Muscle of leg (tissue), 11 donors: ENCODE measurements around the gene MICU1. TPM values are rescaled to one million over a fixed set of nuclear protein-coding genes. Genes with fewer than 3 reads are reported as not detected.
A peak's percentile ranks its signal among the peaks of the same experiment; 100 is the strongest.

ENCODE experiments used
- DNase-seq: peaks from one replicate; pipeline ENCODE4 v3.0.0; 2013
- H3K27ac ChIP-seq: one replicate; pipeline ENCODE4 v1.5.1; 2013; ENCODE audit warnings: mild to moderate bottlenecking, low read length, control low read depth
- H3K27me3 ChIP-seq: one replicate; pipeline ENCODE4 v1.6.1; 2013; ENCODE audit warnings: low read length; ENCODE audit not compliant: control insufficient read depth, insufficient read depth
- H3K36me3 ChIP-seq: one replicate; pipeline ENCODE4 v1.6.1; 2013; ENCODE audit warnings: low read length; ENCODE audit not compliant: control insufficient read depth, insufficient read depth
- H3K4me1 ChIP-seq: one replicate; pipeline ENCODE4 v1.6.1; 2013; ENCODE audit warnings: low read length; ENCODE audit not compliant: control insufficient read depth, insufficient read depth
- H3K4me3 ChIP-seq: one replicate; pipeline ENCODE4 v1.5.1; 2013; ENCODE audit warnings: low read length, control low read depth
- H3K9me3 ChIP-seq: replicated peaks from 2 replicates; pipeline ENCODE4 v1.6.1; 2013; ENCODE audit warnings: low read depth, low read length; ENCODE audit not compliant: control insufficient read depth
- WGBS: methylation state at CpG from one replicate; pipeline ENCODE4 v1.1.5; 2013; ENCODE audit warnings: missing lambda C conversion rate; ENCODE audit not compliant: insufficient coverage; 5-methylcytosine and 5-hydroxymethylcytosine counted together
- polyA plus RNA-seq, 8 donors: library from polyadenylated mRNA; unstranded; fragments of 120-200 nt; gene quantifications; one replicate each; pipeline versions ENCODE4 v1.2.1 to v1.2.3, GENCODE V29; 2013; ENCODE audit warnings: inconsistent platforms in 1 of 8, low replicate concordance in 1 of 8; ENCODE audit not compliant: insufficient read length in 8 of 8, insufficient read depth in 1 of 8
- total RNA-seq: library from RNA; stranded (reverse); fragments of 120-200 nt; gene quantifications from one replicate; pipeline ENCODE4 v1.2.4, GENCODE V29; 2013

MICU1 gene
- total and polyA plus RNA-seq, 9 donors, result 67.7 to 129 (median 81.6) TPM

GRCh38 chr10:72365106-72365895, 260.6 kb downstream of the MICU1 start:
- H3K9me3 ChIP-seq, result no peaks in the 10 kb centered on the region
- DNase-seq, result no peak
- 78% methylated on average over 4 of the region's 7 CpGs for WGBS
- H3K4me3 ChIP-seq, result no peak overlapping the region
- H3K4me1 ChIP-seq, result peaks cover 9% of the 10 kb centered on the region
- H3K27ac ChIP-seq, result no peak overlapping the region
- H3K27me3 ChIP-seq, result no peaks in the 10 kb centered on the region
- peaks cover 29% of the 10 kb centered on the region for H3K36me3 ChIP-seq

GRCh38 chr10:72364239-72364777, 261.6 kb downstream of the MICU1 start:
- no peaks in the 10 kb centered on the region for H3K27me3 ChIP-seq
- DNase-seq, result peak; percentile 96
- H3K9me3 ChIP-seq, result no peaks in the 10 kb centered on the region
- H3K36me3 ChIP-seq, result peaks cover 27% of the 10 kb centered on the region
- no peak overlapping the region for H3K4me3 ChIP-seq
- H3K27ac ChIP-seq, result peak overlapping the region; percentile 38
- H3K4me1 ChIP-seq, result peaks cover 9% of the 10 kb centered on the region
- WGBS, result 13% methylated on average over 6 of the region's 12 CpGs

- WGBS, result 100% methylated on average over 1 of the region's 4 CpGs
- Histone ChIP-seq H3K27ac (no peak overlapping the region), H3K4me1 (peaks cover 15% of the 10 kb centered on the region), H3K36me3 (peaks cover 10% of the 10 kb centered on the region), H3K4me3 (no peak overlapping the region), H3K9me3 (no peaks in the 10 kb centered on the region), H3K27me3 (no peaks in the 10 kb centered on the region)
- no peak for DNase-seq
These were observed 268.9 kb downstream of the MICU1 start for GRCh38 chr10:72356987-72357386.

GRCh38 chr10:72356115-72356514, 269.8 kb downstream of the MICU1 start:
- Histone ChIP-seq H3K4me1 (peaks cover 15% of the 10 kb centered on the region), H3K4me3 (no peak overlapping the region), H3K36me3 (peaks cover 19% of the 10 kb centered on the region), H3K9me3 (no peaks in the 10 kb centered on the region), H3K27me3 (no peaks in the 10 kb centered on the region), H3K27ac (no peak overlapping the region)
- no peak for DNase-seq
- WGBS, result 93% methylated on average over 4 of the region's 6 CpGs

- DNase-seq, result no peak
- Histone ChIP-seq H3K9me3 (no peaks in the 10 kb centered on the region), H3K27me3 (no peaks in the 10 kb centered on the region), H3K4me3 (peak overlapping the region; percentile 87), H3K27ac (peak overlapping the region; percentile 100), H3K36me3 (peaks cover 28% of the 10 kb centered on the region), H3K4me1 (peaks cover 15% of the 10 kb centered on the region)
- 43% methylated on average over 3 of the region's 7 CpGs for WGBS
These were observed 270.7 kb downstream of the MICU1 start for GRCh38 chr10:72355214-72355555.

- peaks cover 15% of the 10 kb centered on the region for H3K4me1 ChIP-seq
- H3K4me3 ChIP-seq, result peak within 1 kb of the TSS; percentile 87
- peak; percentile 97 for DNase-seq
- H3K27ac ChIP-seq, result peak within 1 kb of the TSS; percentile 100
- H3K9me3 ChIP-seq, result no peaks in the 10 kb centered on the region
- under 1% methylated on average over 50 of the region's 74 CpGs for WGBS
- peaks cover 32% of the 10 kb centered on the region for H3K36me3 ChIP-seq
- no peaks in the 10 kb centered on the region for H3K27me3 ChIP-seq
These were observed 271.3 kb downstream of the MICU1 start, which contains the start of gene DNAJB12 for GRCh38 chr10:72354356-72355213. DNAJB12 (minus strand) TSS chr10:72354919; CDS start chr10:72354897, 22 bp downstream.

- Histone ChIP-seq H3K27ac (peak overlapping the region; percentile 100), H3K4me1 (peaks cover 15% of the 10 kb centered on the region), H3K36me3 (peaks cover 39% of the 10 kb centered on the region), H3K9me3 (no peaks in the 10 kb centered on the region), H3K27me3 (no peaks in the 10 kb centered on the region), H3K4me3 (peak overlapping the region; percentile 87)
- 0% methylated on average over 8 of the region's 23 CpGs for WGBS
- no peak for DNase-seq
These were observed 271.9 kb downstream of the MICU1 start for GRCh38 chr10:72353965-72354355.

GRCh38 chr10:72353028-72353964, 272.6 kb downstream of the MICU1 start:
- Histone ChIP-seq H3K27me3 (no peaks in the 10 kb centered on the region), H3K36me3 (peaks cover 45% of the 10 kb centered on the region), H3K27ac (peak overlapping the region; percentile 100), H3K4me3 (peak overlapping the region; percentile 87), H3K9me3 (no peaks in the 10 kb centered on the region), H3K4me1 (peaks cover 15% of the 10 kb centered on the region)
- 35% methylated on average over 4 of the region's 18 CpGs for WGBS
- no peak for DNase-seq

GRCh38 chr10:72351479-72351878, 274.4 kb downstream of the MICU1 start:
- no peak for DNase-seq
- H3K36me3 ChIP-seq, result peaks cover 51% of the 10 kb centered on the region
- H3K9me3 ChIP-seq, result no peaks in the 10 kb centered on the region
- no peak overlapping the region for H3K4me3 ChIP-seq
- 92% methylated on average over 6 of the region's 6 CpGs for WGBS
- H3K27ac ChIP-seq, result no peak overlapping the region
- H3K27me3 ChIP-seq, result no peaks in the 10 kb centered on the region
- peaks cover 15% of the 10 kb centered on the region for H3K4me1 ChIP-seq
